ENCODE data around the gene CFB. TPM values are rescaled to one million over a fixed set of nuclear protein-coding genes. Genes with fewer than 3 reads are reported as not detected.

The CFB gene
- total RNA-seq, 4 donors from 2014 or later, result 8.1 to 42.6 (median 23.1) TPM

DNA sequence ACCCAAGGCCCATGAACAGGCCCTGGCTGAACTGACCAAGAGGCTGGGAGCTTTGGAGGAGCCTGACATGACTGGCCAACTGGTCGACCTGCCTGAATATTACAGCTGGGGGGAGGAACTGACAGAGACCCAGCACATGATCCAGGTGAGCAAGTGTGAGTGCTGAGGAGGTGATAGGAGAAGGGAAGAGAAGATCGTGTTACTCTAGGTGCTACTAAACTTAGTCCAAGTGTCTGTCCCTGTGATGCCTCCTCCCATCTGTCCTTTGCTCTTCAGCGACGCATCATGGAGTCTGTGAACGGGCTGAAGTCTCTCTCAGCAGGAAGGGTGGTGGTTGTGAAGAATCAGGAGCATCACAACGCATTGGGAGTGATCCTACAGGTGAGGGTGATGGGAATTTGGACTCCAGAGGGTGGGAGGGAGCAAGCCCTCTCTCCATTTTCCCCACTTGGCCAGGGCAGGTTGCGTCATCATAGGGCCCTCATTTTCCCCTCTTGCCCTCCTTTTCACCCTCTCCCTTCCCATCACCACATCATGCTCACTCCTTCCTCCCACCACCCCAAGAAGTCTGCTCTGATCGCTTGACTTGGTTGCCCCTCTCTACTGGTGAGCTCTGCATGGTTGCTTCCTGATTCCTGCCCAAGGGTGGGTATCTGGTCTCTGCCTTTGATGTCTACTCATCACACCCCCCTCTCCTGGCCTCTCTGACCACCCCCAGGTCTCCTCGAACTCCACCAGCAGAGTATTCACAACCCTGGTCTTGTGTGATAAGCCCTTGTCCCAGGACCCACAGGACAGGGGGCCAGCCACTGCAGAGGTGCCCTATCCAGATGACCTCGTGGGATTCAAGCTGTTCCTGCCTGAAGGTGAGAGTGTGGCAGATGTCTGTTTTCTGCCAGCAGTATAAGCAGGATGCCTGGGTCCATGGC lies 21.4 kb downstream of the CFB start:
- no peak for TF ChIP-seq POLR2AphosphoS5 (IDR thresholded peaks at IDR 0.05)
- TF ChIP-seq EP300 (IDR thresholded peaks at IDR 0.05), result no peak
- TF ChIP-seq POLR2A (IDR thresholded peaks at IDR 0.05), result no peak
- WGBS, 2 donors (ENCODE audit: low coverage in 1 of 2), result 70 to 80% methylated on average over 5 to 7 of the region's 10 CpGs
- H3K4me3 ChIP-seq, result no peak overlapping the region
- H3K36me3 ChIP-seq, result peaks cover 0 to 84% of the 10 kb centered on the region in 2 donors
- H3K4me1 ChIP-seq, result peaks cover 0 to 25% (median 11%) of the 10 kb centered on the region in 3 donors
- ATAC-seq, result no peak
- H3K27ac ChIP-seq, result no peak overlapping the region
- no peaks in the 10 kb centered on the region for H3K27me3 ChIP-seq
- no peaks in the 10 kb centered on the region for H3K9me3 ChIP-seq

- Histone ChIP-seq H3K36me3 (peaks cover 0 to 77% of the 10 kb centered on the region in 2 donors), H3K27me3 (no peaks in the 10 kb centered on the region), H3K27ac (no peak overlapping the region), H3K4me3 (no peak overlapping the region), H3K9me3 (no peaks in the 10 kb centered on the region), H3K4me1 (peaks cover 0 to 30% (median 13%) of the 10 kb centered on the region in 3 donors)
- TF ChIP-seq POLR2AphosphoS5 (IDR thresholded peaks at IDR 0.05) (no peak), CTCF (IDR thresholded peaks at IDR 0.05) (no peak), EP300 (IDR thresholded peaks at IDR 0.05) (no peak), POLR2A (IDR thresholded peaks at IDR 0.05) (no peak)
- no peak for ATAC-seq
- 80% methylated on average over 1 of the region's 3 CpGs; no CpG with 5 or more reads in 1 of the 2 donors for WGBS, 2 donors (ENCODE audit: low coverage in 1 of 2)
Observed at GRCh38 chr6:31967926-31968320, 22.0 kb downstream of the CFB start.

DNA sequence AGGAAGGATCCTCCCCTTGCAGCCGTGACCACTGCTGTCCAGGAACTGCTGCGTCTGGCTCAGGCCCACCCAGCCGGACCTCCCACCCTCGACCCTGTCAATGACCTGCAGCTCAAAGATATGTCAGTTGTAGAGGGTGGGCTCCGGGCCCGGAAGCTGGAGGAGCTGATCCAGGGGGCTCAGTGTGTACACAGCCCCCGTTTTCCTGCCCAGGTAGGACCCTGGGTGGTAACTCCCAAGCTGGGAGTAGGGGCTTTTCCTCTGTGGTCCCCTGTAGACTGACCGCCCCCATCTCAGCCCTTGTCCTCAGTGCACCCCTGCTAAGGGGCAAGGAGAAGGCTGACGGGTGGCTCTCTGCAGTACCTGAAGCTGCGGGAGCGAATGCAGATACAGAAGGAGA lies 22.4 kb downstream of the CFB start:
- Histone ChIP-seq H3K9me3 (no peaks in the 10 kb centered on the region), H3K4me1 (peaks cover 0 to 34% (median 17%) of the 10 kb centered on the region in 3 donors), H3K4me3 (no peak overlapping the region), H3K36me3 (peaks cover 0 to 73% of the 10 kb centered on the region in 2 donors), H3K27ac (no peak overlapping the region), H3K27me3 (no peaks in the 10 kb centered on the region)
- WGBS, 2 donors (ENCODE audit: low coverage in 1 of 2), result 80% methylated on average over 1 of the region's 11 CpGs; no CpG with 5 or more reads in 1 of the 2 donors
- ATAC-seq, result no peak
- TF ChIP-seq POLR2A (IDR thresholded peaks at IDR 0.05) (no peak), CTCF (IDR thresholded peaks at IDR 0.05) (no peak), POLR2AphosphoS5 (IDR thresholded peaks at IDR 0.05) (no peak), EP300 (IDR thresholded peaks at IDR 0.05) (no peak)

- Histone ChIP-seq H3K4me1 (peaks cover 0 to 41% (median 20%) of the 10 kb centered on the region in 3 donors), H3K27me3 (no peaks in the 10 kb centered on the region), H3K4me3 (no peak overlapping the region), H3K27ac (no peak overlapping the region), H3K9me3 (no peaks in the 10 kb centered on the region), H3K36me3 (peaks cover 0 to 66% of the 10 kb centered on the region in 2 donors)
- WGBS, 2 donors (ENCODE audit: low coverage in 1 of 2), result 67 to 87% methylated on average over 4 to 6 of the region's 23 CpGs
- TF ChIP-seq POLR2A (IDR thresholded peaks at IDR 0.05) (no peak), EP300 (IDR thresholded peaks at IDR 0.05) (no peak), POLR2AphosphoS5 (IDR thresholded peaks at IDR 0.05) (no peak), CTCF (IDR thresholded peaks at IDR 0.05) (no peak)
- ATAC-seq, result no peak
Observed at GRCh38 chr6:31968791-31969711, 23.2 kb downstream of the CFB start.

Data from gastroesophageal sphincter (tissue), 4 donors.